G401.6 (cell line): Measurements from ENCODE around the gene BCO2.
"Not testable (repeated sequence)": the region's sequence is repeated elsewhere in the genome, so short reads cannot be mapped to it uniquely, and the experiment has no call there.

Experiments used
- FAIRE-seq: peaks from 2 replicates; lab custom pipeline; 2012; peaks lifted over from hg19 to GRCh38; lab: Jason Lieb, UNC

BCO2 gene

DNA sequence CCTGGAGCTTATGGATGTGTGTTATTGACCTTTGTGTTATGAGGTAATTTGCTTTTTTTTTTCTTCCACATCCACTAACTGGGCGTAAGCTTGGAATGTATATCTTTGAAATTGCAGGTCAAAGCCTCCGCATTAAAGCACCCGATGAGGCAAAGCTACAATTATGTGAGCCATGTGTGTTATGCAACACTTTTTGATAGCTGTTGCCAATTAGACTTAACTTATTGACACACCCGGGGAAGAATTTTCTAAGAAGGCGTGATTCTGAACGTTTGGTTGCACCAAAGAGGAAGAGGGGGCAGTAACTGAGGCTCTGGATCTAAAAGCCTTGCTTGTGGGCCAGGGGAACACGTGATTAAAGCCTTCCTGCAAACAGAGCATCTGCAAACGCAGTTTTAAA lies 8.8 kb upstream of the BCO2 start:
- no peak for FAIRE-seq

DNA sequence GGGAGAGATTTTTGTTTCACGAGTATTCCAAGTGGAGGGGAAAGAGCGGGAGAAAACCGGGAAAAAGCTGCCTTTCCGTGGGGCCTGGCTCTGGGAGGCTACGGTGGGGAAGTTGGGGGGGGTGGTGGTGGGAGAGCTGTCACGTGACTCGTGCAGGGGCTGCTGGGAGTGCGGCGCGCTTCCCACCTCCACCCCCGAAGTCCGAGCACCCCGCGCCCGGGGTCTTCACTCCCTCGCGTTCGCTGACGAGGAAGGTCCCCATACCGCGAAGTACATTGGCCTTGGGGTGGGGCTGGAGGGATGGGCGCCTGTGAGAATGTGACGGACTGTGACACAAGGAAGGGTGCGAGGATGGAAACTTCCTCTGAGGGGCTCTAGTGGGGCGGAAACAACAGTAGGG lies 8.2 kb upstream of the BCO2 start, which contains the start of gene TEX12:
Gene TEX12, plus strand, starts transcription at position 228 of the 400 bp plus-strand sequence. CDS start 1,897 bp downstream, outside the sequence.
- FAIRE-seq, result no peak

DNA sequence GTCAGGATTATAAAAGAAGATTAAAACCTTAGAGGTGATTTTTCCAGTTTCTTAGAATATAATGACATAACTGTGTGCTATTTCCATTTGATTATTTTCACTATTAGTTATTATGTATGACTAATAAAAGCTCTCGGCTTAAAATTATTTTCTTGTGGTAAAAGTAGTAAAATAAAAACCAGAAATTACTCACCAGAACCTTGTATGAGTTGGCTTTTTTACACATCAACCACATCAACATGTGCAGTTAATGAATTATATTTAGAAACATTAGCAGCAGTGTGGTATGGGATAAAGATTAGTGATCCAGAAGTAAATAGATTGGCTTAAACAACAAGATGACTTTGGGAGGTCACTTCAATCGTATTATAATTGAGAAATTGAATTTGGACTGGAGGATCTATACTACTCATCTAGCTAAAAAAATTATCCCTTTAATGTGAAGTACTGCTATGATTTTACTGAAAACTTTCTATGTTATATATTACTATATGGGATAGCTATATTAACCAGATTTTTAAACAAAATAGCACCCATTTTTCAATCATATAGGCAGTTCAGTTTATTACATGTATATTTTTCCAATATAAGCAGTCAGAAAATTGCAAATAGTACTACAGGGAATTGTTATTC lies 2.8 kb upstream of the BCO2 start:
- FAIRE-seq, result no peak

DNA sequence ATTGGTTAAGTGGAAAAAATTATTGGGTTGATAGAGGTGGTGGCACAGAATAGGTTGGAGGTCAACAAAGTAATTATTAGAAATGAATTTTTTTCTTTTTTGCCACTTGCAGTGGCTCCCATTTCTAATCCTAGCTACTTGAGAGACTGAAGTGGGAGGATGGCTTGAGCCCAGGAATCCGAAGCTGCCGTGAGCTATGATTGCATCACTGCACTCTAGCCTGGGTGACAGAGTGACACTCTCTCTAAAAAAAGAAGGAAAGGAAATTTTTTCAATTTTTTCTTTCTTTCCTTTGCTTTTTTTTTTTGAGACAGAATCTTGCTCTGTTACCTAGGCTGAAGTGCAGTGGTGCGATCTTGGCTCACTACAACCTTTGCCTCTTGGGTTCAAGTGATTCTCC lies 2.2 kb upstream of the BCO2 start:
- no peak for FAIRE-seq

DNA sequence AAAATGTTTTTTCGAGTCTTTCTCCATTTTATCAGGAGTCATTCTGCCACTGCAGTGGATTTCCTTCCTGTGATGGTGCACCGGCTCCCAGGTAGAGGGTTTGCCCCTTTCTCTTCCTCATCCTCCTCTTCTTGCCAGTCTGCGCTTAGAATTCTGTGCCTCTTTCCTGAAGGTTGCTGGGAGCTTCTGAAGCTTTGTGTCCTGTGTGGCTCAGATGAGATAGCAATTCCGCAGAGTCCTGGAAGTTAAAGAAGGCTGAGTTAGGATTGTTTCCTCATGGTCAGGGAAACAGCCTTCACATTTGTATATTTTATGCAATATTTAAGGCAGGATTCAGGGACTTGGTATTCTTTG lies 264 bp downstream of the BCO2 start:
- no peak for FAIRE-seq

DNA sequence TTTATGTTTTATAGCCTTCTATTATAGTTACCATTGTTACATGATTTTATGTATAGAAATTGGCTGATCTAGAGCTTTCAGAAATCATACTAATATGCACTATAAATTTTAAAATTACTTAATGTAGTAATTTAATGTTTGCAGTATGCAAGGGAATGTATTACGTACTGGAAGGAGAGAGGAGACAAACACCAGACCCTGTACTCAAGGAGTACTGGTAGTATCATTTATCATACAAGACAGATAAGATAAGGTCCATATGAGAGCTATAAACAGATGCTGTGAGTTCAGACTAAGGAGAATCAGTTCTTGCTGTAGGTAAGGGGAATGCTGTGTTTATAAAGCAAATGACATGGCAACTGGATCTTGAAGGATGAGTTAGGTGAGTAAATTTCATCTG lies 765 bp downstream of the BCO2 start:
- FAIRE-seq, result no peak

DNA sequence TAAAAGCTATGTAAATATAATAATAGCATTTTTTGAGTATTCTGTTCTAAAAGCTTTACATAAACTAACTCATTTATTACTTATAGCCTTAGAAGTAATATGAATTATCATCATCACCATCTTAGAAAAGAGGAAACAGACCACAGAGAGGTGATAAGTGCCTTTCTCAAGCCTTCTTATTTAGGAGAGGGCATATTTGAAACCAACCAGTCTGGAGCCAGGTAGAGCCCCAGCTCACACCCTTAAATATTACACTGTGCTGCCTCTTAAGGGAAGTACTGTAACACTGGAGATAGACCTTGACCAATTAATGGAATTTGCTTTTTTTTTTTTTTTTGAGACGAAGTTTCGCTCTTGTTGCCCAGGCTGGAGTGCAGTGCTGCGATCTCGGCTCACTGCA lies 2.3 kb downstream of the BCO2 start:
- FAIRE-seq, result no peak

DNA sequence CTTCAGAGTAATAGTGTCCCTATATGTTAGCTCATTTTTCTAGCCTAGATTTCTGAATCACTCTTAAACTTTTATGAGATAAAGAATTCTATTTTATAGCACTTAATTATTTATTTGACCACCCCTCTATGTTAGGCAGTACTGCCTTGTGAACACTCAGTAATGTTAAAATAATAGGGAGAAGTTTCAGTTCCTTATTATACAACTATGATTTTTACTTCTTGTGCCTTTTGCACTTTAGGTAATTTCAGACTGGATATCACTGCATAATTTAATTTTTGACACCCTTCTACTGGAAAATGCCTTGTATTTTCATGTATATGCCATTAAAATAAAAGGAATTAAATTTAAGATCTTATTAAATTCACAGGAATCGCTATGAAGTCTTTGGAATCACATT lies 3.1 kb downstream of the BCO2 start:
- FAIRE-seq, result no peak

DNA sequence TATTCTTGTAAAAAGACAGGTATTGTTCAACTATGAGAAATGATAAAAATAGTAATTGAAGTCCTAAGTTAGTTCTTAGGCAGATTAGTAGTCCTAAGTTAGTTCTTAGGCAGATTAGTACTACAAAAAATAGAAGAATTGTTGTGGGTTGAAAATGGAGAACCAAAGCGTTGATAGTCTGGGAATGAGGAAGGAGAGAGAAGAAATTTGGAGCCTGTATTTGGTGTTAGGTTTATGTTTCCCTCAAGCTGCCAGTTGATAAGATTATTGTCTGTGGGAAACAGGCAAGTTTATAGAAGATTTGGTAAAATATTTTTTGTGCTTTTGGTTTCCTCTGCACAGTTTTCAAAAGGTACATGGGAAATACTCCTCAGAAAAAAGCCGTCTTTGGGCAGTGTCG lies 3.6 kb downstream of the BCO2 start:
- FAIRE-seq, result no peak

DNA sequence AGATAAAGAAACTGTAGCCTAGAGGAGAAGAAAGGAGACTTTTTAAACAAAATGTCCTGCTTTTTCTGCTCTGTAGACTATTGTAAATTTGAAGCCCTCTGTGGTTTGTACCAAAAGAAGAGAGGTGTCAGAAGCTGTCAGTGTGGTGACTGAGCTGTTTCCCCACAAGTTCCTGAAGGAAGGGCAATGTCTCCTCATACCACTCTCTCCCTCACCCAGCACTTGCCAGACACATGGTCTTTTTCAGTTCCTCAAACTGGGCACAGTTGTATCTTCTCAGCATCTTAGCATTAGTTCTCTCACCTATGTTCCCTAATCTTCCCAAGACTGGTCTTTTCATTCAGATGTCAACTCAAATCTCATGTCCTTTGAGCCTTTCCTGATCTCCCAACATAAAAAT lies 4.3 kb downstream of the BCO2 start:
- FAIRE-seq, result no peak

DNA sequence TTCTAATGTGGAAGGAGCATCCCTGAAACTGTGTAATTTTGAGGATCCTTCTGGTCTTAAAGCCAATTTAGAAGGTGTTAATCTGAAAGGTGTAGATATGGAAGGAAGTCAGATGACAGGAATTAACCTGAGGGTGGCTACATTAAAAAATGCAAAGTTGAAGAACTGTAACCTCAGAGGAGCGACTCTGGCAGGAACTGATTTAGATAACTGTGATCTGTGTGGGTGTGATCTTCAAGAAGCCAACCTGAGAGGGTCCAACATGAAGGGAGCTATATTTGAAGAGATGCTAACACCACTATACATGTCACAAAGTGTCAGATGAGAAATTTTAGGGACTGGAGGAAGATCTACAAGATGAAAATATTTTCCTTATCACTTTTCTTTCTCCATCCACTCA lies 7.6 kb downstream of the BCO2 start:
- FAIRE-seq, result no peak

DNA sequence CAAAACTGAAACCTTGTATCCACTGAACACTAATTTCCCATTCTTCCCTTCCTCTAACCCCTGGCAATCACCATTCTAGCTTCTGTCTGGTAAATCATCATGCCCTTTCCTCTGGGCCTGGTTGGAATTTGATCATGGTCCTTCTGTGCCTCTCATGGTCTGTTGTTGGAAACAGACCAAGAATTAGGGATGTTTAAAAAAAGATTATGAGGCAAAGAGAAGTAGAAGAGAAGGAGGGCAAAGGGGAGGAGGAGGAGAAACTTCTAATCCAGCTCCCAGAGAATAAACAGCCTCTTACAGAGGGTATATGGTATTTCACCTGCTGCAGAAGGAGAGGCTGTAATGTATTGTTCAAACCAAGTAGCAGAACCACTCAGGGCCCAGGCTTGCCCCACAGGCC lies 10.6 kb downstream of the BCO2 start:
- no peak for FAIRE-seq

DNA sequence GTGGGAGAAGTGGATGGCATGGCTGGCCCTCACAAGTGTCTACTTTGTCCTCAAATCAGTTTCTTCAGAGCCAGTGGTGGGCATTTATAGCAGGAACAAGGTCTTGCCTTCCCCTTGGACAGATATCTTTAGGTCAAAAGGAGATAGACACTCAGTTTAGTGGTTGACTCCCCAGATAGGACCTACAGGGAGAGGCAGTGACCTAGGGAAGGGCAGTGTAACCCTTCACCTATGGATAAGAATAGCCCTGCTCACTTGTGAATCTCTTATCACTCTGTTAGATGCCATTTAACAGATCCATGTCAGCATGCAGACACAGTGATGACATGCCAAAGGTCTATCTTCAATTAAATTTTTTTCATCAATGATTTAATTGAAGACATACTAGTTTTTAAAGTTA lies 11.0 kb downstream of the BCO2 start:
- no peak for FAIRE-seq

DNA sequence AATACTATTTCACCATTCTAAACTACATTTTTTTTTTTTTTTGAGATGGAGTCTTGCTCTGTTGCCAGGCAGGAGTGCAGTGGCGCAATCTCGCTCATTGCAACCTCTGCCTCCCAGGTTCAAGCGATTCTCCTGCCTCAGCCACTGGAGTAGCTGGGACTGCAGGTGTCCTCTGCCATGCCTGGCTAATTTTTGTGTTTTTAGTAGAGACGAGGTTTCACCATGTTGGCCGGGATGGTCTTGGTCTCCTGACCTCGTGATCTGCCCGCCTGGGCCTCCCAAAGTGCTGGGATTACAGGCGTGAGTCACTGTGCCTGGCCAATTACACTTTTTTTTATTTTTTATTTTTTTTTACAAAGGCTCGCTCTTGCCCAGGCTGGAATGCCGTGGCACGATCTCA lies 19.8 kb downstream of the BCO2 start:
- not testable (repeated sequence) for FAIRE-seq

DNA sequence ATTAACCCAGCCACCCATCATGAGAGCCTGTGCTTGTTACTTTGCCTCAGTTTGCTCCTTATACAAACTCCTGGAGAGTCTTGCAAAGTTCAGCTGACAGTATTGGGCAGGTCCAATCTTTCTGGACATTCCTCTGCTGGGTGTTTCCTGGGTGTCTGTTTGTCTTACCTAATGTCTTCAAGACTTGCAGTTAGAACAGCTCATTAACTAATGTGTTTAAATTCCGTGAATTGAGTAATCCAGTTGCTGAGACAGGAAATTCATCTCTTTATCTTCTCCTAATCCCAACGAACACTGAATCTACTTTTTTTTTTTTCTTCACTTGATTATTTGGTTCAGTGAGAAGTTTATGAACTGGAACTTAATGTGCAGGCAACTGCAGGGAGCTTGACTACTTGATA lies 20.6 kb downstream of the BCO2 start:
- no peak for FAIRE-seq

DNA sequence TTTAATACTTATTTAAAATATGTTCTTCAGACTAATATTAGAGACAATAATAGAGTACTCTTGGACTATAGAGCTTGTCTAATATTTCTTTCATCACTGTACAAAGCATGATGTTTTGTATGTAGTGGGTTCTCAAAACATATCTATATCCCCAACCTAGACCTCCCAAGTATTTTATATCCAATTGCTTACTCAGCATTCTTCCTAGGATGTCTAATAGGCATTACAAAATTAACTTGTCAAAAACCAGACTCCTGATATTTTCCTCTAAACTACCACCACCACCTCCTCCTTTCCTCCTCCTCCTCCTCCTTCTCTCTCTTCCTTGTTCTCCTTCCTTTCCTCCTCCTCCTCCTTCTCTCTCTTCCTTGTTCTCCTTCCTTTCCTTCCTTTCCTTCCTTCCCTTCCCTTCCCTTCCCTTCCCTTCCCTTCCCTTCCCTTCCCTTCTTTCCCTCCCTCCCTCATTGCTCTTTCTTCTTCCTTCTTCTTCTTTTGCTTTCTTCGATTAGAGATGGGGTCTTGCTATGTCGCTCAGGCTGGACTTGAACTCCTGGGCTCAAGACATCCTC lies 21.3 kb downstream of the BCO2 start:
- FAIRE-seq, result no peak

DNA sequence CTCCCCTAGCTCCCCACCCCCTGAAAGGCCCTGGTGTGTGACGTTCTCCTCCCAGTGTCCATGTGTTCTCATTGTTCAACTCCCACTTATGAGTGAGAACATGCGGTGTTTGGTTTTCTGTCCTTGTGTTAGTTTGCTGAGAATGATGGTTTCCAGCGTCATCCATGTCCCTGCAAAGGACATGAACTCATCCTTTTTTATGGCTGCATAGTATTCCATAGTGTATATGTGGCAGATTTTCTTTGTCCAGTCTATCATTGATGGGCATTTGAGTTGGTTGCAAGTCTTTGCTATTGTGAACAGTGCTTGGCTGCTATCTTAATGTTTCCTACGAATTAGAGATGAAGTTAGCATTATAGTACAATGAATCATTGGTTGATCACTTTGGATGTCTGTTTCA lies 23.8 kb downstream of the BCO2 start:
- FAIRE-seq, result not testable (repeated sequence)

DNA sequence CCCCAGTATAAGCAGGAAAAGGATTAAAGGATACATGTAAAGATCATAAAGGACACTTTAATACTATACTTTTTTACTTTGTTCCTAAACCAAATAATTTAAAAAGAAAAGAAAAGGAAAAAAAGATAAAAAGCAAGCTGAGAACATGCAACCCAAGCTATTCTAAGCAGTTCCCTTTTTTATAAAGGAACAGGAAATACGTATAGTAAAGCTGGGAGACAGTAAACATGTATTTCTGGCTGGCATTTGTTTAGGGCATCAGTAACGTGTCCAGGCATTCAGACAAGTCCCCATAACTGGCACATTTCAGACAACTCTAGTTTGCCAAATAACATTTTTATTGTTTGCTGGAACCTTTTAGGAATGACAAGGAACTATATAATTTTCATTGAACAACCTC lies 24.9 kb downstream of the BCO2 start:
- no peak for FAIRE-seq

DNA sequence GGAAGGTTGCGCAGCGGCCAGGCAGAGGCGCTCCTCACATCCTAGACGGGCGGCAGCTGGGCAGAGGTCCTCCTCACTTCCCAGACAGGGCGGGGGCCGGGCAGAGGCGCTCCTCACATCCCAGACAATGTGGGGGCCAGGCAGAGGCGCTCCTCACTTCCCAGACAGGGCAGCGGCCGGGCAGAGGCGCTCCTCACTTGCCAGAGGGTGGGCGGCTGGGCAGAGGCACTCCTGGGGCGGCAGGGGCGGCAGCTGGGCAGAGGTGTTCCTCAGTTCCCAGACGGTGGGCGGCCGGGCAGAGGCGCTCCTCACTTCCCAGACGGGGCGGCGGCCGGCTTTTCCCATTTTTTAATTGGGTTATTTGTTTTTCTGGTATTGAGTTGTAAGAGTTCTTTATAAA lies 30.8 kb downstream of the BCO2 start:
- no peak for FAIRE-seq

DNA sequence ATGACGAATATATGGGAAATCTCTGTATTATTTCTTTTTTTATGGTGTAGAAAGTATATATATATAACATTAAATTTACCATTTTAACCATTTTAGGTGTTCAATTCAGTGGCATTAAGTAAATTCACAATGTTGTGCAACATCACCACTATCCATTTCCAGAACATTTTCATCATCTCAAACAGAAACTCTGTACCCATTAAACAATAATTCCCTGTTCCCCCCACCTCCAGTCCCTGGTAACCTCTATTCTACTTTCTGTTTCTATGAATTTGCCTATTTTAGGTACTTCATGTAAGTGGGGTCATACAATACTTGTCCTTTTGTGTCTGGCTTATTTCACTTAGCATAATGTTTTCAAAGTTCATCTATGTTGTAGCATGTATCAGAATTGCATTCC lies 35.6 kb downstream of the BCO2 start:
- no peak for FAIRE-seq

DNA sequence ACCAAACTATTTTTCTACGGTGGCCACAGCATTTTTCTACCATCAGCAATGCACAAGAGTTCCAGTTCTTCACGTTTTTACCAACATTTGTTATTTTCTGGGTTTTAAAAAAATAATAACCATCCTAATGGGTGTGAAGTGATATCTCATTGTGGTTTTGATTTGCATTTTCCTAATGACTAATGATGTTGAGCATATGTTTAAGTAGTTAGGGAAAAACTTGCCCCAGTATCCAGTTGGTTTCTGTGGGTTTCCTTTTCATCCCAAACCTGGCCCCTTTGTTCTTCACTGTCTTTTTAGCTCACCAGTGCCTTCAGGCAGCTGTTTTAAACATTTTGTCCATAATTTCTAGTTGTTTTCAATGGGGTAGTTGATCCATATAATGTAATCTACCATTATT lies 36.2 kb downstream of the BCO2 start:
- no peak for FAIRE-seq

DNA sequence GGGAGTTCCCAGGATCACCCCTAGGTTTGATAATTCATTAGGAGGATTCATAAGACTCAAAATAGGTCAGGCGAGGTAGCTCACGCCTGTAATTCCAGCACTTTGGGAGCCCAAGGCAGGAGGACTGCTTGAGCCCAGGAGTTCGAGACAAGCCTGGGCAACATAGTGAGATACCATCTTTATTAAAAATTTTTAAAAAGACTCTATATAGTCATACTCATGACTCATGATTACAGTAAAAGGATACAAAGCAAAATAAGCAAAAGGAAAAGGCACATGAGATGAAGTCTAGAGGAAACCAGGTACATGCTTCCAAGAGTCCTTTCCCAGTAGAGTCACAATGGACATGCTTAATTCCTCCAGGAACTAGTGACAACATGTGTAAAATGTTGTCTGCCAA lies 37.0 kb downstream of the BCO2 start:
- FAIRE-seq, result no peak

DNA sequence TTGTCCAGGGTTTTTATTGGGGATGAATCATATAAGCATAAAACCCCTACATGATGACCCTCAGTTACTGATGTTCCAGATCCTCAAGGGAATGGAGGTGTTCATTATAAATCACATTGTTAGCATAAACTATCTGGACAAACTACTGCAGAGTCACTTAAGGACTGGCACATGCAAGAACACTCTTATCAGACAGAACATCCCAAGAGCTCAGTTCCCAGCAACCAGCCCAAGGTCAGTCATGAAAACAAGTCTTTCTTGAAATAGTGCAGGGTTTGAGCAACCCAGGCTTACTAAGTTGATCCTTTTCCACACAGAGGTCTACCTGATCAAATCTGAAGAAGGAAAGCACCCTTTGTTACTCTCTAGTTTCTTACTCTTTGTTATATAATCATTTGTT lies 37.4 kb downstream of the BCO2 start:
- FAIRE-seq, result no peak

DNA sequence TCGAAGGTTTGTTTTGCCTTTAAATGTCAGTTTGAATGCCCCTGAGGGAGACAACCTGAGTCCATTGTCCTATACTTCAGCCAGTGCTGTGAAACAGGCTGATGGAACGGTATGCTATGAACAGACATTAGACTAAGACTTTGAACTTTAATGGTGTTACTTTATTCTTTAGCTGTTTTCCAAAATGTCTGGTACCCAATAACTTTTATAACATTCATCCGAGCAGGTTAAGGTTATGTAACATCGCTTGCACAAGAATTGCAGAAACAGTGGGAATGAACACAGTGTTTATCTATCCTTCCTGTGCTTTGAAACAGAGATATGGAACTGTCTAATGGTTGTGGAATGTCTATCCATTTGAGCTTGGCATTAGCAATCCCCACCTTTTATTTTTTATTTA lies 38.4 kb downstream of the BCO2 start:
- FAIRE-seq, result no peak

DNA sequence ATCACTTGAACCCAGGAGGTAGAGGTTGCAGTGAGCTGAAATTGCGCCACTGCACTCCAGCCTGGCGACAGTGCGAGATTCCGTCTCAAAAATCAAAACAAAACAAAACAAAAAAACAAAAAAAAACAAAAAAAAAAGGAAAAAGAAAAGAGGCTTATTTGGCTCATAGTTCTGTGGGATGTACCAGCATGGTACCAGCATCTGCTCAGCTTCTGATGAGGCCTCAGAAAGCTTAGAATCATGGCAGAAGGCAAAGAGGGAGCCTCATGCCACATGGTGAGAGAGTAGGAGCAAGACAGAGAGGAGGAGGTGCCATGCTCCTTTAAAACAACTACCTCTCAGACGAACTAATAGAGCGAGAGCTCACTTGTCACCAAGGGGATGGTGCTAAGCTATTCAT lies 40.3 kb downstream of the BCO2 start:
- no peak for FAIRE-seq
